Measurements from ENCODE around the gene SLC20A1.

- TF ChIP-seq POLR2A (IDR thresholded peaks at IDR 0.05; ENCODE audit: borderline replicate concordance, extremely low read depth, insufficient read depth, insufficient read length), result no peak
- TF ChIP-seq REST (IDR thresholded peaks at IDR 0.05; ENCODE audit: low read depth), result no peak
- no peak for TF ChIP-seq CTCF (IDR thresholded peaks at IDR 0.05 in 2 of 3, conservative IDR thresholded peaks at IDR 0.05 in 1 of 3; ENCODE audit: borderline replicate concordance in 1 of 3, insufficient read depth in 1 of 3, low read depth in 2 of 3, low read length in 2 of 3)
- TF ChIP-seq EZH2phosphoT487 (IDR thresholded peaks at IDR 0.05; ENCODE audit: borderline replicate concordance), result no peak
- no peak for TF ChIP-seq MAX (IDR thresholded peaks at IDR 0.05)
- no peak for TF ChIP-seq POLR2AphosphoS5 (IDR thresholded peaks at IDR 0.05; ENCODE audit: low read depth, low read length)
- TF ChIP-seq SRF (IDR thresholded peaks at IDR 0.05; ENCODE audit: low read depth), result no peak
- no peak for TF ChIP-seq EZH2 (IDR thresholded peaks at IDR 0.05)
- TF ChIP-seq RAD21 (IDR thresholded peaks at IDR 0.05; ENCODE audit: low read depth), result no peak
Observed at GRCh38 chr2:112618383-112618782, 27.4 kb upstream of the SLC20A1 start.
